AG10803 (cell line): ENCODE results near the gene NTSR1.

Source experiments
- DNase-seq: peaks from one replicate; pipeline ENCODE4 v3.0.0; 2010; ENCODE audit warnings: low read depth
- H3K4me3 ChIP-seq: 2 replicates; pipeline ENCODE4 v1.5.1; 2011; ENCODE audit warnings: mild to moderate bottlenecking, low read length, control low read depth
- CTCF ChIP-seq: conservative IDR thresholded peaks from 2 replicates; pipeline ENCODE4 v1.5.1; 2011; ENCODE audit warnings: mild to moderate bottlenecking, low read length, control low read depth, inconsistent platforms

The NTSR1 gene

GRCh38 chr20:62772990-62773844 is 64.6 kb downstream of the NTSR1 start:
- TF ChIP-seq CTCF = no peak
- DNase-seq = peak; percentile 80
- no peak overlapping the region for H3K4me3 ChIP-seq

GRCh38 chr20:62773845-62774714 is 65.4 kb downstream of the NTSR1 start:
- no peak overlapping the region for H3K4me3 ChIP-seq
- DNase-seq = no peak
- TF ChIP-seq CTCF = no peak

GRCh38 chr20:62774762-62775161 is 66.1 kb downstream of the NTSR1 start:
- no peak for TF ChIP-seq CTCF

GRCh38 chr20:62775206-62775605 is 66.6 kb downstream of the NTSR1 start:
- no peak for DNase-seq
- TF ChIP-seq CTCF = no peak
- no peak overlapping the region for H3K4me3 ChIP-seq

More at GRCh38 chr20:62774762-62775161, 66.1 kb downstream of the NTSR1 start:
- no peak for DNase-seq
- no peak overlapping the region for H3K4me3 ChIP-seq

GRCh38 chr20:62776035-62776691 is 67.5 kb downstream of the NTSR1 start:
- no peak for DNase-seq
- no peak overlapping the region for H3K4me3 ChIP-seq
- TF ChIP-seq CTCF = no peak

- no peak for DNase-seq
- no peak for TF ChIP-seq CTCF
- no peak overlapping the region for H3K4me3 ChIP-seq
Measured at GRCh38 chr20:62776692-62777527, 68.3 kb downstream of the NTSR1 start.
